DMS153 treated with DMSO at 0.1 percent for 48 hours (cell line): ENCODE results near the gene NTRK2.

Experiments used
- DNase-seq: peaks from one replicate; lab custom pipeline; 2025; ENCODE audit not compliant: unreplicated experiment; lab: John Stamatoyannopoulos, UW

NTRK2 gene

GRCh38 chr9:84812847-84813246, 143.3 kb downstream of the NTRK2 start:
- DNase-seq, result no peak

- no peak for DNase-seq
Observed at GRCh38 chr9:84815554-84815953, 146.0 kb downstream of the NTRK2 start.

GRCh38 chr9:84817038-84817437, 147.5 kb downstream of the NTRK2 start:
- DNase-seq, result no peak

GRCh38 chr9:84818791-84819190, 149.3 kb downstream of the NTRK2 start:
- DNase-seq, result no peak

- no peak for DNase-seq
Observed at GRCh38 chr9:84819491-84819991, 150.0 kb downstream of the NTRK2 start.

DNA sequence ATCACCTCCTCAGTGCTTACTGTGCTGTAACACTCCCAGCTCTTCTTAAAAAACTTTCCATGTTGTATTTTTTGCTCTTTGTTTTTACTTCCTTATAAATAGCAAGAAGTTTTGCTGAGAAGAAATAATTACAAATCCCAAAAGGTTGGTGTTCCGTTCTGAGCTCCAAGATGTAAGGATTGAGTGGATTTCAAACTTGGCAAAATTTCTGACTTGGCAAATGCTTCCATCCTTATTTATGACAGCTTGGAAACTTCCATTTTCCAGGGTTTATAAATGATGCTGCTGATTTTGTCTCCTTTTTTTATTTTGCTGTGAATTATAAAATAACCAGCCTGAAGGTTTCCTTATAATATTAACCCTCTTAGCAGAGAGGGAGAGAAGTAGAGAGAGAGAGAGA, 151.9 kb downstream of the NTRK2 start:
- DNase-seq, result no peak

GRCh38 chr9:84822589-84823233, 153.2 kb downstream of the NTRK2 start:
- DNase-seq, result no peak

DNA sequence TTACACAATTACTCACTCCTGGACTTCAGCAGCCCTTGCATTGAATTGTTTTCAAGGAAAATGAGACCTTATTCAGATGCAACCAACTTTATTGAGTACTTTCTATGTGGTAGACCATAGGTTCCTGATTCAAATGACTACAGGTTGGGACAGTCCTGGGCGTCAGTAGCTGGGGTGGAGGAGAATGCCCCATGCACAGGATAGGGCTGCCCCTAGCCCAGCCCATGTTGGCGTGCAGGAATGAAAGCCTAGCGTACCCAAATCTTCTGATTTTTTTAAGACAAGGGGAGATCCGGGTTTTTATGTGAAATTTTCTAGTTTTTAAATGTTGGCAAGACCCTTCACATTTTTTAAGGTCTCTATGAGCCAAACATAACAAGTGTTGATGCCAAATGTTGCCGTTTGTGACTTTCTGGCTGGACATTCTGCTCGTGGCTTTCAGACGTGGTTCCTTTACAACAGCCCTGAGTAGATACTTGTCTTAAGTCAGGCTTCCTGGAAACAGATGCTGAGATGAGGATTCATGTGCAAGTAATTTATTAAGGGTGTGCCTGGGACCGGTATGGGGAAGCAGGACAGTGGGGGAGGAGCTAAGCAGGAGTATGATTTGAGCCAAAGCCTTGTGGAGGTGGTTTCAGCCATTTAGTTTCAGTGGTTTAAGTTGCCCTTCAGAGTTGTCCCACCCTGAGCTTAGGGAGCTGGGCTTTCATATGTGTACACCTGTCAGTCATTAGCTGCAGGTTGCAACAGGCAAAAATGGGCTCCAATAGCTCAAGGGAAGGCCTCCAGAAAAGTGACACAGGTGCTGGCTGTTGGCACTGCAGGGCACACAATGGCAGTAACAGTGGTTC, 154.1 kb downstream of the NTRK2 start:
- no peak for DNase-seq

DNA sequence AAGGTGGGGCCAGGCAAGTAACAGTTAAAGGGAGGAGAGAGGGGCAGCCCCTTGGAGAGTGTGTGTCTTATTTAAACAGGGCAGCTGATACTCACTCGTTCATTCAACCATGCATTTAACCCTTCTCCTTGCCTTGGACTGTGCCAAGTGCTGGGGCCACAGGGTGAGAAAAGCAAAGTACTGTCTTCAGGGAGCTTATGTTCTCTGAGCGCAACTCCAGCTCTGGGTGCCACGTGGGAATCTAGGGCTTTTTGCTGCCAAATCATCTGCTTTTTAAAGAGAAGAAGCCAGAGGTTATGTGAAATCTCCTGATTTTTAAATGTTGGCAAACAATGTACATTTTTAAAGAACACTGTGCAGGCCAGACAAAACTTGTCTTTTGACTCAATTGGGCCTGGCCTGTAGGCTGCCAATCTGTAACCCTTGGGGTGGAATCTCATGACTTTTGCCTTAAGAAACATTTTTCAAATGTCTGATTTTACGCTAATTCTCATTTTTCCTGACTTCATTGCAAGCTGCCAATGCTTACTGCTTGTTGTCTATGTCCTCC, 157.8 kb downstream of the NTRK2 start:
- no peak for DNase-seq

GRCh38 chr9:84828046-84828445, 158.5 kb downstream of the NTRK2 start:
- DNase-seq, result no peak

DNA sequence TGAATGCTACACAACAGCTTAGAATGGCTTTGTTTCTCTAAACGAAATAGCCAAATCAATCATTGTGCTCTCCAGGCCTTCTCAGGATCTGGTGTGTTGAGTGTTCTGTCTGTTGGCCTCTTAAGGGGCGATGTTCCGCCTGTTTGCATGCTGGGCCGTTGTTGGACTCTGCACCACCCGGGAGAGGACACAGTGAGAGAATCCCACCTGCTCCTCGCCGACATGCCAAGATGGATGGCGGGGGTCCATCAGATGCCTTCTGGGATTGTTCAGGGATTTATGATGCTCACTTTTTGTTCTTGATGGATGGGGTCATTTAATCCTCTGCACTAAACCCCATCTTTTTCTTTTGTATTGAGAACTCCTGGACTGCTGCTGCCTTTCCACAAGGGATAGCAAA, 159.9 kb downstream of the NTRK2 start:
- no peak for DNase-seq

DNA sequence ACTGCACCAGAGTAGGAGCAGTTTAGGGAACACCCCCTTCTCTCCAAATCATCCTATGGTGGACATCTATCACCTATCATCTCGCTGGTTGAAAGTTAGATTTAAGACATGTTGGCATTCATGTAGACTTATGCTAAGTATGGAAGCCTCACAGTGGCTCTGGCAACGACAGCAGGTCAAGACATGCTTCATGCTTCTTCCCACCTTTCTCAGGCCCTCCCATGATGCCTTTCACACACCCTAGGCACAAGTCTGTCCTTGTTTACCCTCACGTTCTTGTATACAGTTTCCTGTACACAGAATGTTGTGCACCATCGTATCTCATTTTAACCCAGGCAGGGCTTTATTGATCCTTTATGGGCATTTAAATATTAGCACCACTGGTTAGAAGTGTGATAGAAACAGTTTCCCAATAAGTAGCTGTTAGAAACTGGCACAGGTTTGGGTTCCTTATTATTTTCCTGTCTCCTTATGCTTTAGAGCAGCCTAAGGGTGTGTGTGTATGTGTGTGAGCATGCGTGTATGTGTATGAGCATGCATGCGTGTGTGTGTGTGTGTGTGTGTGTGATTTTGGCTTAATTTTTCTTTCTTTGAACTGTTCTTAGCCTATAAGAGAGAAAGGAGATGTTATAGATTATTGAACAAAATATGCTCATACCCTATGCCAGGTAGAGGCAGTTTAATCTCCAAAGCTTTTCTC, 160.6 kb downstream of the NTRK2 start:
- no peak for DNase-seq

DNA sequence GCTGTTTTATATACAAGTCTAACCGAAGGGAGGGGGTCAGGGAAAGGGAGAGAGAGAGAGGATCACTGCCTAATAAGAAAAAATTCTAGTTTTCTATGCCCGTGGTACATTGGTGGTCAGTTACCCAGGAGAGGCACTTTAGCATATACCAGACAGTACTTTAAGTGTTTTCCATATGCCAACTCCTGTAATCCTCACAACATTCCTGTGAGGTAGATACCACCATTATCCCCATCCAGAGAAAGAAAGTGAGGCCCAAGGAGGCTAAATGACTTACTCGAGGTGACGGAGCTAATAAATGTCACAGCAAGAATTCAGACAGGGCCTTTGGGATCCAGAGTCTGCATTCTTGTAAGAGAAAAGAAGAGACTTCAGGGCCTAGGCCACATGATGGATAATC, 161.8 kb downstream of the NTRK2 start:
- DNase-seq, result no peak

DNA sequence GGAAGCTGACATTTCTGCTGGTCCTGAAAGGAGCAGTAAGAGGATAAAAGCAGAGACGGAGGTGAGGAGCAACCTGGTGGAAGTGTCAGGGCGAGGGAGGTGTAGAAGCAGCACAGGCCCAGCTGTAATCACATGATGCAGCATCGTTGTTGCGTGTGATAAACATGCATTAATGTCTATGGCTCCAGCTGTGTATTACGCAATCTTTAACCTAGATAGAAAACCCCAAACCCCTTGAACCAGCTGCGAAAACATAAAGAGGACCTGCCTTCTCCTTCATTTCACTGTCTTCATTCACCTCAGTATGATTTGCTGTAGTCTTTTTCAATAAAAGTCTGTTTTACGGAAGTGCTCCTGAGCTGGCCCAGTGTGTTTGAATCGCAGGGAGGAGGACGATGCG, 162.9 kb downstream of the NTRK2 start:
- DNase-seq, result no peak

DNA sequence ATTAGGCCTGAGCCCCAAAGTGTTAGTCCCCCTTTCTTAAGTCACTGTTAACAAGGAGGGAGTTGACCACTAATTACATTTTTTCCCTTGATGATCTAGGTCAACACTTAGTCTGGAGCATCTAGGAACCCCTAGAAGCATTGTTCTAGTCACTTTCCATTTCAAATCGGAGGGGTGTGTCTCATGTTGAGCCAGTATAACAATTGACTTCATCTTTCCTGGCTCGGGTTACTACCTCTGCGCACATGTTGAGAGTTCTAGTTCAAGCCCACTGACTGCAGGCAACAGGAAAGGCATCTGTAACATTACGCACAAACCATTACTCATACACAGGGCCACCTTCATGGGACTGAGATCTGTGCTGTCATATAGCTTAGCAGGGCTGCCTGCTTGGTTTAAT, 164.9 kb downstream of the NTRK2 start:
- no peak for DNase-seq

DNA sequence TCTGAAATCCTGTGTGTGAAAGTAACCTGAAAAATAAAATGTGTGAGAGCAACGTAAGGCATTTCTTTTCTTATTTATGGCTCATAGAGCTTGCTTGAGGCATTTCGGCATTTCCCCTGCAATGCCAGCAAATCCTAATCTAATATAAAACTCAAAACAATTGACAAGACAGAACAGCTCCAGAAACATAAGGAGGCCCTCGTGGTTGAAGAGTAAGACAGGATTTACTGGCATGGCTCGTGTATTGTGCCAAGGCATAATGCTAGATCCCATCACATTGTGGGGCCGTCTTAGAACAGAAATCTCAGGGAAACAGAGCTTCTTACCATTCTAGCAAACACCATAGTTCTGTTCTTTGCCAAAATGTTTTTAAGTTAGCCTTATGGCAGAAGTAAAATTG, 166.2 kb downstream of the NTRK2 start:
- DNase-seq, result no peak

GRCh38 chr9:84838879-84839278, 169.3 kb downstream of the NTRK2 start:
- DNase-seq, result no peak

GRCh38 chr9:84839541-84839940, 170.0 kb downstream of the NTRK2 start:
- no peak for DNase-seq

GRCh38 chr9:84841931-84842330, 172.4 kb downstream of the NTRK2 start:
- DNase-seq, result no peak

DNA sequence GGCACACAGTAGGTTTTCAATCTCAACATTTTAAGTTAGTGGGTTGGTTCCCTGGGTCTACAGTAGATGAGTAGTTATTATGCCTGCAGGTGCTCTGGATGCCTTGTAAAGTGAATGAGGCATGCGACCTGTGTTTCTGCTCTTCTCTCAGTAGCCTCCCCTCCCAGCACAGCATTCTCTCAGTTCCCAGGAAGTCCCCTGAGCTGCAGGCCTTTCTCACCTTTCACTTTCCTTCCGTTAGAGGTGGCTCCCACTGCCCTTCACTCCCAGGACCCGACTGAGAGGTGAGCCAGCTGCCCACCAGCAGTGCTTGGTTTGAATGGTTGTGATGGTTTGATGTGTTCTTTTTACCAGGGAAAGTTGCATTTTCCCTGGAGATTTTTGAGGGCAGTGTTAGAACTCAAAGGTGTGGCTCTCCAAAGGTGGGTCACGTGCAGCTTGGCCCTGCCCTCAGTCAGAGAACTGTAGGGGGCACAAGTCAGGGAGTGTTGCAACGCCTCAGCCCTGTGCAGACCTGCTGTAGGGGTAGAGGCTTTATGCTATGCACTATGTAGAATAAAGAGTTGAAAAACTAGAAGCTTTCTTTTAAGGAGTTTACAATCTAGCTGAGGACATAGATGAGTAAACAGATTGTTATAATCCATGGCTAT, 173.8 kb downstream of the NTRK2 start:
- DNase-seq, result no peak
